Endothelial cell (in vitro differentiated cells): ENCODE results near the gene NEMP1. TPM values are rescaled to one million over a fixed set of nuclear protein-coding genes. Genes with fewer than 3 reads are reported as not detected.

Experiments used
- DNase-seq: peaks from one replicate; pipeline ENCODE4 v3.0.0; 2021; ENCODE audit warnings: low spot score
- H3K27ac Mint-ChIP-seq: one replicate; pipeline ENCODE4 v1.8.0; 2021; ENCODE audit warnings: mixed read lengths, inconsistent platforms; ENCODE audit not compliant: unreplicated experiment
- H3K27me3 Mint-ChIP-seq: one replicate; pipeline ENCODE4 v1.8.0; 2021; ENCODE audit warnings: mild to moderate bottlenecking, moderate library complexity, mixed read lengths, inconsistent platforms; ENCODE audit not compliant: unreplicated experiment
- H3K36me3 Mint-ChIP-seq: one replicate; pipeline ENCODE4 v1.8.0; 2021; ENCODE audit warnings: mild to moderate bottlenecking, low read depth, mixed read lengths, inconsistent platforms; ENCODE audit not compliant: unreplicated experiment
- H3K4me1 Mint-ChIP-seq: one replicate; pipeline ENCODE4 v1.8.0; 2021; ENCODE audit warnings: mild to moderate bottlenecking, mixed read lengths, inconsistent platforms; ENCODE audit not compliant: unreplicated experiment
- H3K4me3 Mint-ChIP-seq: one replicate; pipeline ENCODE4 v1.8.0; 2021; ENCODE audit warnings: mild to moderate bottlenecking, mixed read lengths, inconsistent platforms; ENCODE audit not compliant: unreplicated experiment
- H3K9me3 Mint-ChIP-seq: one replicate; pipeline ENCODE4 v1.8.0; 2021; ENCODE audit warnings: mixed read lengths, inconsistent platforms; ENCODE audit not compliant: unreplicated experiment
- total RNA-seq: library from RNA; stranded (reverse); fragmentation: NEBNext Ultra II Directional; extraction: Animal tissue kit (Norgen Biotek cat#: 25700); gene quantifications from one replicate; pipeline ENCODE4 v1.2.1, GENCODE V29; 2021; ENCODE audit not compliant: unreplicated experiment
- TF ChIP-seq, protein P1 (sequence below): fragments of 200-600 bp; sonication (generic); IDR thresholded peaks from one replicate; pipeline ENCODE4 v1.5.0; 2021; ENCODE audit warnings: antibody characterized with exemption; ENCODE audit not compliant: unreplicated experiment

The NEMP1 gene
- total RNA-seq, 1 donor from 2014 or later: 17.6 TPM

DNA sequence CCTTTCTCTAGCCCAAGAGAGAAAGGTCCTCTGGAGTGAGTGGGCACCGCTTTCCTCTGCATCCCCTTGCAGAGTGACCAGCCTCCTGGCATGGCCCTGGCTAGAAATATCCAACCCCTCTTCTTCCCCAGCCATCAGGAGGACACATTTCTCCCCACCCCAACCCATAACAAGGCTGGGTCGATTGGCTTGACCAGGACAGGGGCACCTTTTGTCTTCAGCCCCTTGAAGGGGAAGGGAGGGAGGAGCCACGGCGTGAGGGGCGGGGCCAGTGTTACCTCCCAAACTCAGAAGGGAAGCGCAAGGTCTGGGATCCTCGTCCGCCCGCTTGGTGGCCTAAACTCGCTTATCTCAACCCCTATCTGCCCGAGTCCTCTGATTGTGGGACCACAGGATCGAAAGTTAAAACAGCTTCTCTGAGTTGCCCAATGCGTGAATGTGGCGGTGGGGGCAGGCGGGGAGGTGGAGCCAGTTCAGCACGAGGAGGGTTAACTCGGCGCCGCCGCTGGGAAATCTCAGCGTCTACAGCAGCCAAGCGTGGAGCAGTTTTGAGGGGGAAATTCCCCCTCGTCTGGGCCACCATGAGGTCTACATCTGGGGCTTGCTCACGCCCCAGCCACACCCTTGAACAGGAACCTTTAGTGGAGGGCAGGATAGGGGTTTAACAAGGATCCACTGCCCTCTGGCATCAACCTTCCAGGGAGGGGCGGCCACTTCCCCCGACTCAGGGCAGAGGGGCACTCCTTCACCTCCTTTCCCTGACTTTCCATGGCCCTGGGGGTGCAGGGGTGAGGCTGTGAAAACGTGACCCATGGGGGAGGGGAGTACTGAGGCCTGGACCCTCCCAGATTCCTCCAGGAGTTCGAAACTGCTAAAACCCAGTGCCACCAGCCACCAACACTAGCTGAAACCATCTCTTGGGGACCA lies 31.8 kb upstream of the NEMP1 start:
- peak overlapping the region; percentile 99 for H3K4me3 Mint-ChIP-seq
- peaks cover 18% of the 10 kb centered on the region for H3K27me3 Mint-ChIP-seq
- peak; percentile 61 for DNase-seq
- peak overlapping the region; percentile 95 for H3K27ac Mint-ChIP-seq
- H3K36me3 Mint-ChIP-seq: peaks cover 26% of the 10 kb centered on the region
- H3K4me1 Mint-ChIP-seq: peaks cover 32% of the 10 kb centered on the region
- no peaks in the 10 kb centered on the region for H3K9me3 Mint-ChIP-seq
- TF ChIP-seq, protein P1, sequence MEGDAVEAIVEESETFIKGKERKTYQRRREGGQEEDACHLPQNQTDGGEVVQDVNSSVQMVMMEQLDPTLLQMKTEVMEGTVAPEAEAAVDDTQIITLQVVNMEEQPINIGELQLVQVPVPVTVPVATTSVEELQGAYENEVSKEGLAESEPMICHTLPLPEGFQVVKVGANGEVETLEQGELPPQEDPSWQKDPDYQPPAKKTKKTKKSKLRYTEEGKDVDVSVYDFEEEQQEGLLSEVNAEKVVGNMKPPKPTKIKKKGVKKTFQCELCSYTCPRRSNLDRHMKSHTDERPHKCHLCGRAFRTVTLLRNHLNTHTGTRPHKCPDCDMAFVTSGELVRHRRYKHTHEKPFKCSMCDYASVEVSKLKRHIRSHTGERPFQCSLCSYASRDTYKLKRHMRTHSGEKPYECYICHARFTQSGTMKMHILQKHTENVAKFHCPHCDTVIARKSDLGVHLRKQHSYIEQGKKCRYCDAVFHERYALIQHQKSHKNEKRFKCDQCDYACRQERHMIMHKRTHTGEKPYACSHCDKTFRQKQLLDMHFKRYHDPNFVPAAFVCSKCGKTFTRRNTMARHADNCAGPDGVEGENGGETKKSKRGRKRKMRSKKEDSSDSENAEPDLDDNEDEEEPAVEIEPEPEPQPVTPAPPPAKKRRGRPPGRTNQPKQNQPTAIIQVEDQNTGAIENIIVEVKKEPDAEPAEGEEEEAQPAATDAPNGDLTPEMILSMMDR: no peak

DNA sequence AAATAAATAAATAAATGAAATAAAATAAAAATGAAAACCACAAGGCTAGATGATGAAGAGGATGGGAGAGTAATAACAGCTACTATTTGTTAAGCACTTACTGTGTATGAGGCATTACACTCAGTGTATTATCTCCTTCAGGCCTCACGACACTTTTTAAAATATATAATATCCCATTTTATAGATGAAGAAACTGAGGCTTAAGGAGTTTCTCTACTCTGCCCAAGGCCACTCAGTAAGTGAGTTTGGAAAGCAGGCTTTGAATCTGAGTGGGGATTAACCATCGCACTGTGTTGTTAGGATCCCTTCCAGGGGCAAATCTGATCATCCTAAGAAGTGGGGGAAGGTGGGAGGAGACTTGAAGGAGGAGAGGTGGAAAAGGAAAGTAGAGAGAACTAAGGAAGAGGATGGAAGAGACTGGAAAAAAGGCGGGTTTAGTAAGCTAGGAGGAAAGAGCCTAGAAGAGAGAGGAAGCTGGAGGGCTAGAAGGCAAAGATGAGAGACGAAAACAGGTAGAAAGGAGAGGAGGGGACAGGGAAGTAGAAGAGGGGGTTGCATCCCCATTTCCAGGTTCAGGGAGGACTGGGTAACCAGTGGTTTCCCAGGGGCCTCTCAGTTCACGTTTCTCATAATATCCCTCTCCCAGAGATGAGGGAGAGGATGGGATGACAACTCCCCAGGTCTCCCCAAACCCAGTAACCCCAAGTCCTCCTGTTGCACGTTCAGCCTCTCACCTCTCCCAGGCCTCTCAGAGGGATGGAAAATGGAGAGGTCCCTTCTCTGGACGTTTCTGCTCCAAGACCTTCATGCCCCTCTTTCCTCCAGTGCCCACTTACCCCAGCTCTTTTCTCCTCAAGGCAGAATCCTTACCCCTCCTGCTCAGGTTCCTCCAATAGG lies 30.9 kb upstream of the NEMP1 start:
- peak overlapping the region; percentile 24 for H3K27ac Mint-ChIP-seq
- DNase-seq: no peak
- H3K4me3 Mint-ChIP-seq: peak overlapping the region; percentile 99
- peaks cover 31% of the 10 kb centered on the region for H3K36me3 Mint-ChIP-seq
- H3K9me3 Mint-ChIP-seq: no peaks in the 10 kb centered on the region
- TF ChIP-seq, protein P1: no peak
- peaks cover 32% of the 10 kb centered on the region for H3K4me1 Mint-ChIP-seq
- peaks cover 18% of the 10 kb centered on the region for H3K27me3 Mint-ChIP-seq

DNA sequence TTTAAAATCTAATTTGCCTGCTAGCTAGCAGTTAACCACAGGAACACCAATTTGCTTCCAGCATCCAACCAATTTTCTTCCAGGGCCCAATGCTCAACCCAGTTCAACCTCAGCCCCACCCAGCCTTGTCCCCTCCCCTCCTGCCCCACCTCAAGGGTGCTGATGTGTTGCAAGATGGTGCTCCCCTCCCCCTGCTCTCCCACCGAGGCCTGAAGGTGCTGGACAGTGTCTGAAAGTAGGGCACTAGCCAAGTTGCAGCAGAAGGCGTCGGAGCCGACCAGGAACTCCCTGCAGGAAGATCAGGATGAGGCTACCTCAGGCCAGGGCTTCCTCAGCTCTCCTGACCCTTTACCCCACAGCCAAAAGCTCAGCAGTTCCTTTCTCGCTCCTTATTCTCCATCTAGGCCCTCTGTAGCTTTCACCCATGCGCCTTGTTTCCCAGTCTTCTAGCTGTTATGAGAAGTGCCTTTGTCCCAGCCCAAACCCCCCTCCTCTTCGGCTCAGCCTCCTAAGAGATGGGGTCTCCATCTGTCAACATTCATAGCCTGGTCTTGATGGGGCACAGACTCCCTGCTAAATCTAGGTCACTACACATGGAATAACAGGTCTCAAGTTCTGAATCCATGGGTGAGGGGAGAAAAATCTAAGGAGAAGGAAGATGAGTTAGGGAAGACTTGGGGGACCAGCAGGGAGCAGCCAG lies 29.0 kb upstream of the NEMP1 start:
- Mint-ChIP-seq H3K27ac (no peak overlapping the region), H3K9me3 (no peaks in the 10 kb centered on the region), H3K36me3 (peaks cover 36% of the 10 kb centered on the region), H3K27me3 (peaks cover 18% of the 10 kb centered on the region), H3K4me3 (peak overlapping the region; percentile 59), H3K4me1 (peaks cover 32% of the 10 kb centered on the region)
- TF ChIP-seq, protein P1: no peak
- DNase-seq: no peak

DNA sequence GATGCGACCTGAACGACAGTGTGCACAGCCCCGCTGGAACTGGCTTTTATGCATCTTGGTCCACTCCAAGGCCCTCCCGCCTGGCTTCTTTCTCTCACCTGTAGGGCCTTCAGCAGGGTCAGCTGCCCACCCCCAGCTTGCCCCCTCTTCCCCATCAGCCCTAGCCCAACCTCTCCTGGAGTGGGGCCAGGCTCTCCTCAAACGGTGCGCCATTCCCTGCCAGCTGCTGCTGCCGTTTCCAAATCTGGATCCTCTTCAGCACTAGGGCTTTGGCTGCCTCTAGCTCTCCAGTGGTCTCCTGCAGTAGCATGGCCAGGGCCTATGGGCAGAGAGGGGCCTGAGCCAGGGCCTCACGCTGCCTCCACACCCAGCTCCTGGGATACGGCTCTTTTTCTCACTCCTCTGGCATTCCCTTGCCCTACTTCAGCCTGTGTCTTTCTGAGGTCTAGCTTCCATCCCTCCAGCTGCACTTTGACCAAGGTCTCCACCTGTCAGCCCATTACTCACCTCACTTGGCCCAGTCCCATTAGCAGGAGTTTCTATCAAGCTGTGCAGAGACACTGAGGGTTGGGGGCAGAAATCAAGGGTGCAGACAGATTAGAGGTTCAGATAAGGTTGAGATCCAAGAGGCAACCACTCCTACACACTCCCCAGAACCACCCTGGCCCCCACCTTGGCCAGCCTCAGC lies 27.6 kb upstream of the NEMP1 start:
- Mint-ChIP-seq H3K36me3 (peaks cover 32% of the 10 kb centered on the region), H3K27me3 (peaks cover 11% of the 10 kb centered on the region), H3K4me3 (peak overlapping the region; percentile 65), H3K27ac (no peak overlapping the region), H3K4me1 (peaks cover 23% of the 10 kb centered on the region), H3K9me3 (no peaks in the 10 kb centered on the region)
- DNase-seq: no peak
- TF ChIP-seq, protein P1: no peak
